Upper lobe of left lung (tissue), 6 donors: ENCODE results near the gene PDE6H. TPM values are rescaled to one million over a fixed set of nuclear protein-coding genes. Genes with fewer than 3 reads are reported as not detected.

Source experiments
- ATAC-seq, 2 donors: fragments of 200-7000 bp; cut with Tn5 transposase; one replicate each; pipeline ENCODE4 v1.9.1; 2022; ENCODE audit warnings: mild to moderate bottlenecking in 2 of 2, moderate library complexity in 2 of 2; ENCODE audit not compliant: low FRiP score in 2 of 2
- DNase-seq, 2 donors: peaks; one replicate each; pipeline ENCODE4 v3.0.0-alpha.2; 2019 to 2020
- H3K27ac ChIP-seq, 4 donors: fragments of 200-600 bp; sonication (generic); one replicate each; pipeline ENCODE4 v1.5.1; 2016 to 2019
- H3K27me3 ChIP-seq, 4 donors: fragments of 200-600 bp; sonication (generic); one replicate each; pipeline ENCODE4 v1.5.1; 2017 to 2019
- H3K36me3 ChIP-seq, 4 donors: fragments of 200-600 bp; sonication (generic); one replicate each; pipeline ENCODE4 v1.5.1; 2016 to 2019
- H3K4me1 ChIP-seq, 4 donors: fragments of 200-600 bp; sonication (generic); one replicate each; pipeline ENCODE4 v1.5.1; 2018 to 2019
- H3K4me3 ChIP-seq, 4 donors: fragments of 200-600 bp; sonication (generic); one replicate each; pipeline ENCODE4 v1.5.1; 2017 to 2019; ENCODE audit warnings: mild to moderate bottlenecking in 2 of 4, moderate library complexity in 1 of 4
- H3K9me3 ChIP-seq, 4 donors: fragments of 200-600 bp; sonication (generic); one replicate each; pipeline ENCODE4 v1.5.1; 2018 to 2019
- CTCF ChIP-seq, 6 experiments: fragments of 450-650 bp in 4 of 6; fragments of 200-600 bp in 2 of 6; sonication (generic) in 2 of 6; IDR thresholded peaks; one replicate each; pipeline ENCODE4 v1.5.1; 2016 to 2019; ENCODE audit warnings: antibody characterized with exemption in 6 of 6
- EP300 ChIP-seq, 4 donors: sonication (generic); formaldehyde crosslinking; IDR thresholded peaks; one replicate each; pipeline ENCODE4 v1.5.1; 2017; ENCODE audit warnings: antibody characterized with exemption in 4 of 4, control low read depth in 2 of 4
- POLR2A ChIP-seq, 4 donors: fragments of 450-650 bp; IDR thresholded peaks; one replicate each; pipeline ENCODE4 v1.5.1; 2016 to 2017; ENCODE audit warnings: antibody characterized with exemption in 4 of 4, mild to moderate bottlenecking in 2 of 4
- POLR2AphosphoS5 ChIP-seq, 2 donors: sonication (generic); formaldehyde crosslinking; IDR thresholded peaks; one replicate each; pipeline ENCODE4 v1.5.1; 2017; ENCODE audit warnings: antibody characterized with exemption in 2 of 2
- WGBS, 2 donors: methylation state at CpG; one replicate each; pipeline ENCODE4 v1.1.5; 2017 to 2018; 5-methylcytosine and 5-hydroxymethylcytosine counted together
- total RNA-seq, 6 donors: library from RNA; depleted of rRNA in 4 of 6; stranded (reverse); fragments of >200 nt in 4 of 6; gene quantifications; one replicate each; pipeline versions ENCODE4 v1.1.0 to v1.2.1, GENCODE V29; 2016 to 2021
- donor health status: DM: no; HTN: no; CAD: no; lungs with moderate emphysema.
- donor health status: DM: no; HTN: yes; CAD: no; lungs with severe emphysema.

PDE6H gene
- total RNA-seq, 6 donors from 2014 or later = not detected

GRCh38 chr12:14993117-14993516 is 20.3 kb downstream of the PDE6H start:
- WGBS, 2 donors = 84 to 87% methylated on average over 5 of the region's 5 CpGs
- ATAC-seq = no peak
- no peak overlapping the region for H3K4me3 ChIP-seq

GRCh38 chr12:14993537-14994266 is 20.9 kb downstream of the PDE6H start:
- no peaks in the 10 kb centered on the region for H3K36me3 ChIP-seq
- ATAC-seq (peak in 1 of 2 donors; percentile 31), DNase-seq (no peak)
- TF ChIP-seq POLR2A (IDR thresholded peaks at IDR 0.05) (no peak), EP300 (IDR thresholded peaks at IDR 0.05) (no peak), CTCF (IDR thresholded peaks at IDR 0.05) (no peak), POLR2AphosphoS5 (IDR thresholded peaks at IDR 0.05) (no peak)
- H3K4me3 ChIP-seq = no peak overlapping the region
- H3K27ac ChIP-seq = no peak overlapping the region
- H3K27me3 ChIP-seq = no peaks in the 10 kb centered on the region
- 75 to 80% methylated on average over 4 of the region's 4 CpGs for WGBS, 2 donors
- peaks cover 9 to 22% (median 19%) of the 10 kb centered on the region in 4 donors for H3K4me1 ChIP-seq
- H3K9me3 ChIP-seq = no peaks in the 10 kb centered on the region

More at GRCh38 chr12:14993117-14993516, 20.3 kb downstream of the PDE6H start:
- no peak for DNase-seq
- Histone ChIP-seq H3K36me3 (no peaks in the 10 kb centered on the region), H3K27ac (no peak overlapping the region), H3K9me3 (no peaks in the 10 kb centered on the region), H3K27me3 (no peaks in the 10 kb centered on the region), H3K4me1 (peaks cover 9 to 22% (median 21%) of the 10 kb centered on the region in 4 donors)
- TF ChIP-seq CTCF (IDR thresholded peaks at IDR 0.05) (no peak), POLR2A (IDR thresholded peaks at IDR 0.05) (no peak), EP300 (IDR thresholded peaks at IDR 0.05) (no peak), POLR2AphosphoS5 (IDR thresholded peaks at IDR 0.05) (no peak)

- Histone ChIP-seq H3K9me3 (no peaks in the 10 kb centered on the region), H3K27ac (no peak overlapping the region), H3K4me1 (peaks cover 9 to 20% (median 17%) of the 10 kb centered on the region in 4 donors), H3K27me3 (no peaks in the 10 kb centered on the region), H3K36me3 (no peaks in the 10 kb centered on the region), H3K4me3 (no peak overlapping the region)
- 32 to 41% methylated on average over 3 of the region's 3 CpGs for WGBS, 2 donors
- no peak for TF ChIP-seq EP300 (IDR thresholded peaks at IDR 0.05)
- no peak for TF ChIP-seq POLR2A (IDR thresholded peaks at IDR 0.05)
- TF ChIP-seq CTCF (IDR thresholded peaks at IDR 0.05) = no peak
- TF ChIP-seq POLR2AphosphoS5 (IDR thresholded peaks at IDR 0.05) = no peak
- ATAC-seq = no peak
- DNase-seq = no peak
Observed at GRCh38 chr12:14994610-14995009, 21.8 kb downstream of the PDE6H start.

GRCh38 chr12:14995583-14996425 is 23.0 kb downstream of the PDE6H start:
- no peak overlapping the region for H3K4me3 ChIP-seq
- TF ChIP-seq EP300 (IDR thresholded peaks at IDR 0.05) (no peak), CTCF (IDR thresholded peaks at IDR 0.05) (peak; percentile 36 to 63 (median 50))
- no peak overlapping the region for H3K27ac ChIP-seq
- H3K36me3 ChIP-seq = no peaks in the 10 kb centered on the region
- peak; percentile 59 to 72 for ATAC-seq
- no peaks in the 10 kb centered on the region for H3K27me3 ChIP-seq
- DNase-seq = no peak
- H3K4me1 ChIP-seq = peaks cover 9 to 18% (median 15%) of the 10 kb centered on the region in 4 donors
- H3K9me3 ChIP-seq = no peaks in the 10 kb centered on the region
- 93% methylated on average over 3 of the region's 3 CpGs for WGBS, 2 donors
